Epithelial cell of proximal tubule (primary cell): ENCODE results near the gene SLC8A2. TPM values are rescaled to one million over a fixed set of nuclear protein-coding genes. Genes with fewer than 3 reads are reported as not detected.

Experiments used
- DNase-seq: peaks from one replicate; pipeline ENCODE4 v3.0.0-alpha.2; 2011; ENCODE audit warnings: low read depth
- H3K4me3 ChIP-seq: 2 replicates; pipeline ENCODE4 v1.5.1; 2011; ENCODE audit warnings: low read depth, mild to moderate bottlenecking, low read length
- CTCF ChIP-seq: conservative IDR thresholded peaks from 2 replicates; pipeline ENCODE4 v1.5.1; 2012; ENCODE audit warnings: low read depth, mild to moderate bottlenecking, low read length
- total RNA-seq: library from RNA; depleted of rRNA; stranded (reverse); fragments of >200 nt; gene quantifications from 2 replicates; pipeline ENCODE4 v1.2.3, GENCODE V29; 2015

SLC8A2 gene
- total RNA-seq, 1 donor from 2014 or later: not detected

GRCh38 chr19:47381653-47382279 lies 89.9 kb downstream of the SLC8A2 start:
- TF ChIP-seq CTCF: no peak
- DNase-seq: no peak

GRCh38 chr19:47381121-47381520 lies 90.6 kb downstream of the SLC8A2 start:
- H3K4me3 ChIP-seq: no peak overlapping the region
- no peak for DNase-seq
- no peak for TF ChIP-seq CTCF

More at GRCh38 chr19:47381653-47382279, 89.9 kb downstream of the SLC8A2 start:
- H3K4me3 ChIP-seq: no peak overlapping the region

- H3K4me3 ChIP-seq: no peak overlapping the region
- no peak for DNase-seq
- no peak for TF ChIP-seq CTCF
Observed at GRCh38 chr19:47380559-47380958, 91.1 kb downstream of the SLC8A2 start.

DNA sequence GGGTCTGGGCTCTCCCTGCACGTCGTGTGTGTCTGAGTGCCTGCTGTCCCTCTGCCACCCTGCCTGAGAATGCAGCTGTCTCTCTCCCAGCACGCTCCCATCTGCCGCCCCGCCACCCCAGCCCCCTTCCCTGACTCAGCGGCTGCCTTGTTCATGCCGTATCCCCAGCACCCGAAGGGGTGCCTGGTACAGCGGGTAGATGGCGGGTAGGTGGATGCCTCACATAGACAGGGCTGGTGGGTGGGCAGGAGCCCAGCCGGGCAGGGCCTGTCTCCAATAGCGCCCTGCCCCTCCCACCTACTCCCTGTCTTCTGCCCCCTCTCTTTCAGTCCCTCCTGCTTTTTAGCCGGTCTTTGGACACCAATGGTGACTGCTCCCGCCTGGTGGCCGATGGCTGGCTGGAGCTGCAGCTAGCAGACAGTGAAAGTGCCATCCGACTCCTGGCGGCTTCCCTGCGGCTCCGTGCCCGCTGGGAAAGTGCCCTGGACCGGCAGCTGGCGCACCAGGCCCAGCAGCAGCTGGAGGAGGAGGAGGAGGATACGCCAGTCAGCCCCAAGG lies 92.2 kb downstream of the SLC8A2 start:
- DNase-seq: no peak
- H3K4me3 ChIP-seq: no peak overlapping the region
- no peak for TF ChIP-seq CTCF

DNA sequence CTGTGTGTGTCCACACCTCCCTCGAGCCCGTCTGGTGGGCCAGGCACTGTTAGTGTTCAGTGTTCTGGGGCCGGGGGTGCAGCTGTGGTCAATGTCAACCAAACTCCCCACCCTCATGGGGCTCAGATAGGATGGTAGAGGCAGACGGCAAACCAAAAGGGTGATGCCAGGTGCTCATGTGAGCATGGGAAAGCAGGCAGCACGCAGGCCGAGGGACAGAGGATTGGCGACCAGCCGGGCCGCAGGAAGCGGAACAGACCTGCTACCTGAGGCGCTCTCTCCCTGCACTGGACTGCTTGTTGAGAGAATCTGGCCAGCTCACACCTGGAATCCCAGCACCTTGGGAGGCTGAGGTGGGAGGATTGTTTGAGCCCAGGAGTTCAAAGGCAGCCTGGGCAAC lies 93.4 kb downstream of the SLC8A2 start:
- H3K4me3 ChIP-seq: no peak overlapping the region
- TF ChIP-seq CTCF: no peak
- no peak for DNase-seq

Other genes starting within 250 kb of the SLC8A2 start
- gene BBC3, start 240.7 kb downstream of the SLC8A2 start, total RNA-seq: 8.7 and 16.0 TPM in 2 replicates
- gene CCDC9, start 215.4 kb downstream of the SLC8A2 start, total RNA-seq: 14.7 and 17.8 TPM in 2 replicates
- 3.0 and 7.0 TPM in 2 replicates for gene INAFM1, start 197.0 kb downstream of the SLC8A2 start, total RNA-seq
- not detected in 2 replicates for gene C5AR1, start 162.0 kb downstream of the SLC8A2 start, total RNA-seq
- gene C5AR2, start 139.7 kb downstream of the SLC8A2 start, total RNA-seq: not detected in 2 replicates
- 11.5 and 18.8 TPM in 2 replicates for gene DHX34, start 122.6 kb downstream of the SLC8A2 start, total RNA-seq
- gene MEIS3, start 52.4 kb downstream of the SLC8A2 start, total RNA-seq: 0.29 TPM in 1 of 2 replicates, not detected in the other
- 3.2 TPM in 2 replicates for gene KPTN, start 12.3 kb upstream of the SLC8A2 start, total RNA-seq
- gene NAPA, start 43.2 kb upstream of the SLC8A2 start, total RNA-seq: 78.9 and 82.2 TPM in 2 replicates
- gene ZNF541, start 101.3 kb upstream of the SLC8A2 start, total RNA-seq: not detected in 2 replicates
- 2.1 and 2.7 TPM in 2 replicates for gene BICRA, start 137.2 kb upstream of the SLC8A2 start, total RNA-seq
- 33.6 and 58.9 TPM in 2 replicates for gene EHD2, start 241.5 kb upstream of the SLC8A2 start, total RNA-seq